ENCODE measurements around the gene VSX2.

VSX2 gene

DNA sequence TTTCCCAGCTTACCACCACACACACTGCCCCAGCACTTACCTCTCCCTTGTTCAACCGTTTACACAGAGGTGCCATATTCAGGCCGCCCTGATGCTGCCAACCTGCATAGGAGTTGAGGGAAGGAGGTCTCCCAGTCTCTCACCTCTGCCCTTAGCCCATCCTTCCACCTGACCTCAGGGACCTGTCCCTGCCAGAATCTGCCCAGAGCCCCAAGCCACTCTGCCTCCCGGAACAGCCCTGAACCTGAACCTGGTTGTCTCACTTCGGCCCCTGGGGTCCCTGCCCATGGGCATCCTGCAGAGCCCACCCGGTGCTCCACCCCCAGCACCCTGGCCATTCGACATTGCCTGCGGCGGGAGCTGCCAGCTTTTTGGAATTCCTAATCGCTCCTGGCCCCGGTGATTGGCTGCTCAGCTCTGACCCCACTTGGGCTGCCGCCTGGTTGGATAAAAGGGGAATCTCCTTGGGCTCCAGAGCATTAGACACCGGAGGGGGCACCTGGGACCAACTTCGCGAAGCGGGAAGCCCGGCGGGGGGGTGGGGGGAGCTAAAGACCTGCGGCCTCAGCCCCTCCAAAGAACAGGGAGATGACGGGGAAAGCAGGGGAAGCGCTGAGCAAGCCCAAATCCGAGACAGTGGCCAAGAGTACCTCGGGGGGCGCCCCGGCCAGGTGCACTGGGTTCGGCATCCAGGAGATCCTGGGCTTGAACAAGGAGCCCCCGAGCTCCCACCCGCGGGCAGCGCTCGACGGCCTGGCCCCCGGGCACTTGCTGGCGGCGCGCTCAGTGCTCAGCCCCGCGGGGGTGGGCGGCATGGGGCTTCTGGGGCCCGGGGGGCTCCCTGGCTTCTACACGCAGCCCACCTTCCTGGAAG, at the start of gene VSX2:
VSX2 (plus strand) TSS at position 476 of the 874 bp plus-strand sequence; CDS start at position 589, 113 bp downstream.
- no peak for DNase-seq

DNA sequence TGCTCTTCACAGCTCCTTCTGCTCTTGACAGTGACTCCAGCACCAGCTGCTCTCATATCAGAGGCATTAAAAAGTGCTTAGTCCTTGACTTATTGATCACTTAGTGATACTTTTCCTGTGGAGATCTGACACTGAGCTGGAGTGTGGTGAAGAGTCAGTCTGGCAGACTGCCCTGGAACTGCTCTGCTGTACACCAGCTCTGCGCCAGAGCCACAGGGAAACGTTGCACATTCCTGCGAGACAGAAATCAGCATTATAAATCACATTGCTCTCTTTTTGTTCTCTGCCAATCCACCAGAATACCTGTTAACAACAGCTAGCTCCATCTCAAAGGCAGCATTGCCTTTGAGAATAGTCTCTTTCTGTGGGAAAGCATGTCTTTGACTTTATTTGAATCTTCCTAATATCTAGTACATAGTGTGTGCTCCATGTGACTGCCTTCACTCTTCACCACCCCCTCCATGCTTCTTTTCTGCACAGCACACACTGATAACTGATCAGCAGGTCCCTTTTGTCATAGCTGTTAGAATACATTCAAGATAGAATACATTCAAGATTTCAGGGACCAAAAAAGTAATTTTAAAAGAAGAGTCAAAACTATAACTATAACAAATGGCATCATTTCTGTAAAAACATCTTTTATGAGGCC, 48.2 kb upstream of the VSX2 start:
- DNase-seq = no peak

DNA sequence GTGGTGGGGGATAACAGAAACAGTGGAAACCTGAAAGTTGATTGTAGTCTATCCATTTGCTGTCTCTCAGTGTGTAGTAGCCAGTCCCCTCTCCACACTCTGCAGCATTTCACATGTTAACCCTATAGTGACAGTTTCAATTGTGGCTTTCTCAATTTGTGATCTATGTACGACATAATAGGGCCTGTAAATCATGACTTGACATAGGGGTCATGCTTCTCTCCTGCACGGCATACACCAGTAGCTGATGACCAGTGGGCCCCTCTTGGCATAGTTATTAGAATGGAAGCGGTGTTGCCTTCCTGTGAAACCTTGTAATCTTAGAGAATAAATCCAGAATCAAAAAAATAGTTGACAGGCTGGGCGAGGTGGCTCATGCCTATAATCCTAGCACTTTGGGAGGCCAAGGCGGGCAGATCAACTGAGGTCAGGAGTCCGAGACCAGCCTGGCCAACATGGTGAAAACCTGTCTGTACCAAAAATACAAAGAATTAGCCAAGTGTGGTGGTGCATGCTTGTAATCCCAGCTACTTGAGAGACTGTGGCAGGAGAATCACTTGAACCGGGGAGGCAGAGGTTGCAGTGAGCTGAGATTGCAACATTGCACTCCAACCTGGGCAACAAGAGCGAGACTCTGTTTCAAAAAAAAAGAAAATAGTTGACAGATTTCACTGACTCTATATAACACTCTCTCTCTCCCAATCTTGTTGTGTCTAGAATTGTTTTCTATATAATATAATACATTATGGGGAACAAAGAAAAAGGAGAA, 44.6 kb upstream of the VSX2 start:
- DNase-seq = no peak

DNA sequence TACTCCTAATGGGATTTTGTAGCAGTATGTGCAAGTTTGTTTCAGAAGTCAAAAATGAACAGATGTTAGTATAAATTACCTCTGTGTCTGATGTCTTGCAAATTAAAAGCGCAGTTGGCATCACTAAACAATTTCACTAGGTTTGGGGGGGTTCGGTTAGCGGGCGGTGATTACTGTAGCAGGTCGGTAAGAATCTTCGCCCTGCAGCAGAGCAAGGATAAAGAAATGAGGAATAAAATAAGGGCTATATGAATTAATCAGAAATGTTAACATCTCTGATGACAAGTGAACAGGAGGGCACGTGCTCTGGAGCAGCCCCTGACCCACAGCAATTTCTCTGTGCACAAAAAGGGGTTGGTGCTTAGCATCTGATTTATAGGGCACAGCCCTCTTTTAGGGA, 43.6 kb upstream of the VSX2 start:
- no peak for DNase-seq

DNA sequence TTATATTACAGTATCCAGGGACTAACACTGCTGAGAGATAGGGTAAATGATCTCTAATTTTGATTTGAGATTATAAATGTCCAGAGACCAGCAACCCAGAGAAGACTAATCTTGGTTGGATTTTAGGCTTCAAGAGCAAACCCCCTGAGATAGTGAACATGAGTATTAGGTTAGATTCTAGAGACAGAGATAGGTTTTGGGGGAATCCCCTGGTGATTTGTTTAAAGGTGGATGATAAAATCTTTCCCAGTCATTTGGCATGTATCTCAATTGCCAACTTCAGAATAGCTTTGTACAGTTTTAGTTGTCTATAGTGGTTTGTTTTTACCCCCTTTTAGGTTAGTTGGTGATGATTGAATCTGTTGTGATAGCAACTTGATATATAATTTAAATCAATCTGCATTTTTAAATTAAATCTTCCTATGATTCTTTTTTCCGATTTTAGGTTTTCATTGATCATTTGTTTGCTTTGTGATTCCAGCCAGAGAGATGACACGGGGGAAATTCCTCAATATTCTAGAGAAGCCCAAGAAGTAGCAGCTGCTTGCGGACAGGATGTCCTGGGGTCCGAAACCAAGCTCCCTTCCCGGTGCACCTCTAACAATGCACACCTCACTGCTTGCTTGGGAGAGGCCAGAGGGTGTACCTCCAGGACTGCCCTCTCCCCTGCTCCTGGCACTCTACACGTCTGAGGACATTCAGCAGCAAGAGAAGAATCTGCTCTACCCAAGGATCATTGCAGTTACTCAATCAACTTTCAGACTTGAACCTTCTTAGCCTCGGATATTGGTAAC, 40.6 kb upstream of the VSX2 start:
- DNase-seq = no peak

DNA sequence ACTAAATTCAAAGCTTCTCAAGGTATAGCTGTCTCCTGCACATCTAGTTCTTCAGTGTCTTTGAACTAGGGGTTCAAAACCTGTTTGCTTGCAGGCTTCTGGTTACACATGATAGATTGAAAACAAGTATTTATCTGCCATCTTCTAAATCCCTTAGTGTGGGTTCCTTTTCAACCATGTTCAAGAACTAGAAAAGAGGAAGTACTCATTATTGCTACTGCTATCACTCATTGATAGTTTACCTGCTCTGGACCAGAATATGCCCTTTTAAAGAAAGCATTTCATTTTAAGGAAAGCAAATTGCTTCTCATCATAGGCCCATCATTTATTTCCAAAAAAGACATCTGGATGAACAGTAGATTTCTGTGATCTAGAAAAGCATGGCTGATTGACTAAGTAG, 37.1 kb upstream of the VSX2 start:
- DNase-seq = no peak

DNA sequence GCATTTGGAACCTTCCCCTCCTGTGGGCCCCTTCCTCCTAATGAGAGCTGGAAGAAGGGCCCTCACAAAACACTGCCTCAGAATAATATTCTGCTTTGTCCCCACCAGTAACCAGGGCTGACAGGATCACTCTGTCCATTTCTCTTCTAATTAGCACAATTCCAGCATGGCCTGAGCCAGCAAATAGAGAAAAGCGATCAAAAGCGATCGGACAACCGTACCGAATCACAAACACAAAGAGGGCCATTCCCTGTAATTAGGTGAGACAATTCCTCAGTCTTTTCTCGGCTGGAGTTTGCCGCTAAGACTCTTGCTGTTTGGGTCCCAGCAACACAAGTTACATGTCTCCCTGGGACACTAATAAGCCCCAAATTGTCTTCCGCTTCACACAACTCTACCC, 35.6 kb upstream of the VSX2 start:
- no peak for DNase-seq

DNA sequence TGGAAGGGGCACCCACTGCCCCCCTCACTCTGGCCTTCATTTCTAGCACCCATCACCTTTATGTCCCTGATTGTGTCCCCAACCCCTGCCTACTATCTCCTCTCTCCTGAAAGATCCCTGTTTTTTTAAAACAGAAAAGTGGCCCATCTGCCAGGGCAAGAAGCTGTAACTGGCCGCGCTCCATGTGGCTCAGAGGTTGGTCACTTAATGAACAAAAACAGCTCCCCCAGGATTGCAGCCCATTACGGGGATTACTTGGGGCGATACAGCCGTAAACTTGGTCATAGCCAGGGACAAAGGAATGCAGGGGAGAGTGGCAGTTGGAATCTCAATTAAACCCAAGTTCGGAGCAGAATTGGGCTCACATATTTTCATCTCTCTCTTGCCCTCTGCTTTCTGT, 34.8 kb upstream of the VSX2 start:
- no peak for DNase-seq

DNA sequence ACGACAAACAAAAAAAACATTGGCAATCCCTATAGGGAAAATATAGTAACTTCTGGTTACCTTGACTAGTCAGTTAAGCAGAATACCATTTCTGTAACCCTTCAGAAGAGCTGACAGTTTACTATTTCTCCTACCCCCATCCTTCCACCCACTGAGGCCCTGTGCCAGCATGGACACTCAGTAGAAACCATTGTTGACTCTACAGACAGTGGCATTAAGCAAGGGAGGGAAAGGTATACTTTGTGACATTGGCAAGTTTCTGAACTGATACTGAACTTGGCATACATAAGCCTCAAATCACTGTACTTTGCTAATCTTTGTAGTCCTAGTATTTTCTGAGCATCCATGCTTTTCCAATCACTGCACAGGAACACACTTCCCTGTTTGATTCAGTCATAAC, 33.4 kb upstream of the VSX2 start:
- DNase-seq = no peak

DNA sequence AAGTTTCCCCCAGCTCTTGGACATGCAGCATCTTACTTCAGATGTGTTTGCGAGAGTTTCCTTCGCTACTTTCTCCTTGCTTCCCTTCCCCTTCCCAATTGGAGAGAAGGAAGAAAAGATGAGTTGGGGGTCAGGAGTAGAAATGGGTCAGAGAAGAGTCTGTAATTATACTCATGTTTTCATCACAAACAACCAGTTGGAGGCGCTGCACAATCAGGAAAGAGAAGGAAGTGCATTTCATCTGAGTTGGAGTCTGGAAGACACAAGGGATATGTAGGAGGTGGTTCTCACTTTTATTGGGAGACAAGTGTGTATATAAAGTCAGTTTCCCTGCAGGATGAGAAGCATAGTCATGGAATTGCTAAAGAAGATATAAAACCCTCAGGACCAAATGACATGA, 31.3 kb upstream of the VSX2 start:
- no peak for DNase-seq

DNA sequence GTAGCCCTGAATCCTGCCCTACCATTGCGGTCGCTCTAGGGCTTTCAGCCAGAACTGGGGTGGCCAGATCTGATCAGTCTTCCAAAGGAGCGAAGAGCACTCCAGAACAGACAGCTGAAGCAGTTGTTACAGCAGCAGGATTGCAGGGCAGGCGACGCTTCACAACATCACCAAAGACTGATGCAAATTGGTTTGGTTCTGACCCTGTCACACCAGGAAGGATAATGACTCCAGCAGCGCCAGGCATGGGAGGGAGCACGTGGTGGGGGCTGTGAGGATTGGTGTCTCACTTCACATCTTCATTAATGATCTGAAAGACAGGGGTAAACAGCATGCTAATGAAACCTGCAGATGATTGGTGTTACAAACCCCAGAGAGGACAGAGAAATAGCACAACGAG, 30.6 kb upstream of the VSX2 start:
- DNase-seq = no peak

DNA sequence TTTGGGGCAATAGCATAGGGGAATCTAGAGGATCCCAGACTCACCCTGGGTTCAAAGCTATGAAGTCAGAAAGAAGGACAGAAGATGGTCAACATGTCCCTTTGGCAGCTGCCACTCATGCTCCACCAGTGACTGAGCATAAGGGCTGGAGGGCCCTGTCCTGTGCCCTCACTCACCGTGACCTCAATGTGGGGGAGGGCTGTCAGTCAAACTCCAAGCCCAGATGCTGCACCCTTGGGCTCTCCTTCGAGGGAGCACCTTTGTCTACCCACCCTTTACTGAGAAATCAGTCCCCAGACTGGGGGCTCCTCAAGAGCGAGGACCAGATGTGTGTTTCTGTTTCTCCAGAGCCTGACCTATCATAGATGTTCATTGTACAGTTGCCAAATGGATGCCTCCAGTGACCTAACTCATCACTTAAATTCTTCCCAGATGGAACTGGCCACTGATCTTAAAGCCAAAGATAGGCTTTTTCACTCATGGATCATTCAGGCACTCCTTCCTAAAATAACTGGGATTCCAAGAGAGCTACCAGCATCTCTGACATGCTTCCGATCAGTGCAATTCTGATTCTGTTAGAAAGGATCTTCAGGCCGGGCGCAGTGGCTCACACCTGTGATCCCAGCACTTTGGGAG, 27.2 kb upstream of the VSX2 start:
- DNase-seq = no peak

DNA sequence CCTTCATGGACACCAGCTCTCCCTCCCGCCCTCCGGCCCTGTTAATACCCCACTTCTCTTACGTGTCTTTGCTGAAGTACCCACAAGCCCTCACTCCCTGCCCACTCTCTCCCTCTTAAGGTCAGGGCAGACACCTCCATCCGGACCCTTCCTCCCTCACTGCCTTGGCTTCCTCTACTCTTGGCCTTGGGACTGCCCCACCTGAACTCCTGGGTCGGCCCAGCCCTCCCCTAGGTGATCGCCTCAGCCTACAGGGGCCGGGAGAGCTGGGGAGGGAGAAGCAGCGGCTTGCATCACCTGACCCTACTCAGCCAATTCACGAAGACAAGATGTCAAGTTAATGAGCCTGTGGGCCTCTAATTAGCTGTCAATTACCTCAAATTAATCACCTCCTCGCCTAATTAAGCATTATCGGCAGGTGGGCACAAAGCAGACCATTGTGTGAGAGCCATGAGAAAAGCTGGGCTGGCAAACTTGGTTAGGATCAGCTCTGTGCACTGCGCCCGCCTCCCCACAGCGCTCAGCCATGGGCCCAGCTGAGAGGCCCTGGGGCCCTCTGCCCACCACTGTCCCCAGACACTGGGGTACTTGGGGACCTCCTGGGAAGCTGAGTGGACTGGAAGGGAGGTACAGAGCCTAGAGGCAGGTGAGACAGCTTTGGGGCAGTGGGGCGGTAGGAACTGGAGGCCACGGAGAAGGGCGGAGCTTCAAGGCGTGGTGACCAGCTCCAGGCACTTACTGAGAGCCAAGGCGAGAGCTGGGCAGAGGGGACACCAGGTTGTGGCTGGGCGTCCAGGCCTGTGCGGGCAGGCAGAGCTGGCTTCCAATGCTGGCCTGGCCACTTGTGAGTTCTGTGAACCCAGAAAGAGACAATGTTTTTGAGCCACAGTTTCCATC, 25.1 kb upstream of the VSX2 start:
- no peak for DNase-seq

DNA sequence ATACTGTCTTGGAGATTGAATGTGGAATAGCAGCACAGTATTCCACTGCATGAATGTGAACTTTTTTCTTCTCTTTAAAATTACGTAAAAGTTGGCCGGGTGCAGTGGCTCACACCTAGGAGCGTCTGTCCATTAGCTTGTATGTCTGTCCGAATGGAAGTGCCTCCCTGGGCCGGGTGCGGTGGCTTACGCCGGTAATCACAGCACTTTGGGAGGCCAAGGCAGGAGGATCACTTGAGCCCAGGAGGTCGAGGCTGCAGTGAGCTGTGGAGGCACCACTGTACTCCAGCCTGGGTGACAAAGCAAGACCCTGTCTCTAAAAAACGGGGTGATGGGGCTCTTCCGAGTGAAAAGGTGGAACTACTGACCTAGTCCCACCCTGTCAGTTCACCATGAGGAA, 22.6 kb upstream of the VSX2 start:
- no peak for DNase-seq

DNA sequence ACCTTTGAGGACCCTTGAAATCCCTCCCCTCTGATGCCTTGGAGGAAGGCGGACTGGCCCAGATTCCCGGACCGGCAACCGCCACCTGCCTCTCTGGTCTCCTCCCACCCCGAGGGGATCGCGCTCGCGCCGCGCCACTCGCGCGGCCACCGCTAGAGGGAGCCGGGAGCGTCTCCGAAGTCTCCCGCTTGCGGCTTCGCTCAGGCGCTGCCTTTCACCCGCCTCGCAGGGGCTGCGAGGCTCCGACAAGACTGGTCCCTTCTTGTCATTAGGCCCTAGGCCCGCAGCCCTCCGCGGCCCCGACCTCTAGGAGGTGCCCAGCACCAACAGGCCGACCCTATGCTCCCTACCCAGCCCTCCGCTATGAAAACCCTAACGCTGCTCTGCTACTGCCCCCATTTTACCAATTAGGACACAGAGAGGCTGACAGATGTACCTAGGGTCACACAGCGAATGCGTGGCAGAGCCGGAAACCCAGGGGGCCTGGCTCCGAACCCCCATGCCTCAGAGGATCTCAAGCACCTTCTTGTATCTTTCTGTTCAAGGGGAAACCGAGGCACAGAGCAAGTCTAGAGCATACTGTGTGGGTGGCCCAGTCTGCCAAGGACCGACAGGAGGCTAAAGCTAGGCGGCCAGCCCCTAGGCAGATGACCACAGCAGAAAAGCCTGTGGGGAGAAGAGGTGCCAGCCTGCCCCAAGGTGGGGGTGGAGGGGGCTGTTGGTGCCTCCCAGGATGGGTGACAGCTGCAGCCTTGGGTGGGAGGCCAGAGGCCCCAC, 21.4 kb upstream of the VSX2 start:
- DNase-seq = peak; percentile 53

DNA sequence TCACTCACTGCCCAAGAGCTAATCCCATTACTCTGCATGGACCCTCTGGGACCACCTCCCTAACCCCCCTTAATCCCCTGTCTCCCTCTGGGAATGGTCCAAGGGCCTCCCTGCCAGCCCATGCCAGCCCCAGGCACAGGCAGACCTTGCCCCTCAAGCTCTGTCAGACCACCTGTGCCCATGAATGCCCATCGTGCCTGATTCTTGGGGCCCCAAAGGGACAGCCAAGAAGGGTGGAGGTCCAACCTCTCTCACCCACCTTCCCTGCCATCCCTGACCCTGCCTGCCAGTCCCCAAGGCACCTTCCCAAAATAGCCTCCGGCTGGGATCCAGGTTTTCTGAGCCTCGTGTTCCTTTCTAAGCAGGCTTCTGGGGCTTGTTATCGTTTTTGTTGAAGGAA, 20.8 kb upstream of the VSX2 start:
- no peak for DNase-seq

DNA sequence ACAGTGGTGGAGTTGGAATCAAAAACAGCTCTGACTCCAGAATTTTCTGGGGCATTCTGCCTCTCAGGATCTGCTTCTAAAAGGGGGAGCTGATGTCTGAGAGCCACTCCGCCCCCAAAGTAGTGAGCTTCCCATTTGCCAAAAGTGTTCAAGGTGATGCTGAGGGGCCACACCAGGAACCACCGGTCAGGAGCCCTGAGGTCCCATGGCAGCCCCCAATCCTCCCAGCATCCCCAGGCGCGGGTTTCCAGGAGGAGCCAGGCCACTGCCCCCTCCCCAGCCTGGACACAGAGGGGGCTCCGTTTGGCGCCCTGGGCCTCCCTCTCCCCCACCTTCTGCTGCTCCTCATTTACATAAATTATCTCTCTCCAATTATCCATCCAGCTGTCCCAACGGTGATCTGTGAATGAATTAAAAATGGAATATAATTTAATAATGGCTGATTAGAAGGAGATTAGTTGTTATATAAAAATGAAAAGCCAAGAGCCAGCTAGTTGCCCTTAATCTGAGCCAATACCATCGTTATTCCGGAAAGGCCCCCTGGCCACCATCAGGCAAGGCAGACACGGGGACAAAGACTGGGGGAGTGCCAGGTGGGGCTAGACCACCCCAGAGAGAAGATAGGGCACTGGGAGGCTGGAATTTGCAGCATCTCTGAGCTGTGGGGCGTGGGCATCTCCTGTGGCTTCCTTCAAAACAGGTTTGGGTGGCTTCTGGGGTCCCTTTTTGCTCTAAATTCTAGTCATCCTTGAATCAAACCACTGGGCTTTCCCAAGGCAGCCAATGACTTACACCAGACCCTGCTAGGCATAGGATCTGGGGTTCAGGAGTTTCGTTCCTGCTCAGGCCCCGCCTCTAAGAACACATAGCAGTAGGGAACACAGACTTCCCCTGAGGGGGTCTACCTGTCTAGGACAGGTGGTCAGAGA, 19.7 kb upstream of the VSX2 start:
- no peak for DNase-seq

DNA sequence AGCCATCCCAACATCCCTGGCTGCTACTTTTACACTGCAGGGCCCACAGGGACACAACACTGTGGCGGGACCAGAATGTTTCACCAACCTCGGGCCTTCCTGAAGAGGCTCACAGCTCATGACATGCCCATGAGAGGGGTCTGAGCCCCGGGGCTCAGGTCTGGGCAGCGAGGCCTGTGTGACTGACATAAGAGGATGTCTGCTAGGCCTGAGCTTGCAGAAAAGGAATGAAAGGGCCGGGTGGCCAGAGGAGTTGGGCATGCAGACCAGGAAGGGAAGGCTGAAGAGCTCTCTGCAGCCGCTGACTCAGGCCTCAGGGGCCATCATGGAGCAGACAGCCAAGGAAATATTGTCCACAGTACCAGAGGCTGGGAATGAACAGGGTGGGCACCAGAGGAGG, 18.3 kb upstream of the VSX2 start:
- no peak for DNase-seq

DNA sequence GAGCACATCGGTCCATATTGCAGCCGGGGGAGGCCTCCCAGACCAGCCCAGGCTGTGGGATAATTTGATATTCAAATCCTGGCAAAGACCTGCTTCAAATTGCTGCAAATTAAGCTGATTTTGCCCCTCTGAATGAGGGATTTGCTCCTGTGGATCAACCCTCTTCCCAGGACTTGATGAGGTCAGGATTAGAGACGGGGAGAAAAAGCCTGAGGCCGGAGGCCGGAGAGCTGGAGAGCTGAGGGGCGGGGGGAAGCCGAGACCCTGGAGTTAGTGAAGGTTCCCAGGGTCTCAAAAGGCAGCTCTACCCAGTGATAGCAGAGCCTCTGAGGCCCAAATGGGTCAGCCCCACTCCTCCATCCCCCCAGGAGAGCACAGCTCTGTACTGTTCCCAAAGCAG, 17.5 kb upstream of the VSX2 start:
- DNase-seq = no peak
